GM19438 (cell line): Measurements from ENCODE around the gene DPP9.

Experiments
- ATAC-seq: cut with Tn5 transposase; IDR thresholded peaks from one replicate; pipeline ENCODE4 v1.9.1; 2021; ENCODE audit warnings: low read depth; ENCODE audit not compliant: unreplicated experiment

DPP9 gene

DNA sequence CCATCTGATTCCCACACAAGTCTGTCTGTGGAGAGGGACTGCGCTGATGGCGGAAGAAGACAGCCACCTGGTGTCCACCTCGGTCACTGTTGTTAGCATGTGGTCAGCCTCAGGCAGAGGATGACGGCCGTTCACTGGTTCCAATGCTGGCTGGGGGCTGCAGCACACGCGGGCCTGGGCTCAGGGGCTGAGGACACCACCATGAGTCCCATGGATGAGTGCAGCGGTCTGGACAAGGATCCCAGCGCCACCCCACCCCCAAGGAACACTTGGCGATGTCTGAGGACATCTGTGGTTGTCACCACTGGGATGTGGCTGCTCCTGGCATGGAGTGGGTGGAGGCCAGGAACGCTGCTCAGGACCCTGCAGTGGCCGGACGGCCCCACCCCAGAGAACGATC lies 10.9 kb downstream of the DPP9 start:
- ATAC-seq = no peak

GRCh38 chr19:4711211-4711610 lies 12.4 kb downstream of the DPP9 start:
- ATAC-seq = no peak

GRCh38 chr19:4710281-4710600 lies 13.4 kb downstream of the DPP9 start:
- no peak for ATAC-seq

- ATAC-seq = no peak
These were observed 14.0 kb downstream of the DPP9 start for GRCh38 chr19:4709440-4710280.

DNA sequence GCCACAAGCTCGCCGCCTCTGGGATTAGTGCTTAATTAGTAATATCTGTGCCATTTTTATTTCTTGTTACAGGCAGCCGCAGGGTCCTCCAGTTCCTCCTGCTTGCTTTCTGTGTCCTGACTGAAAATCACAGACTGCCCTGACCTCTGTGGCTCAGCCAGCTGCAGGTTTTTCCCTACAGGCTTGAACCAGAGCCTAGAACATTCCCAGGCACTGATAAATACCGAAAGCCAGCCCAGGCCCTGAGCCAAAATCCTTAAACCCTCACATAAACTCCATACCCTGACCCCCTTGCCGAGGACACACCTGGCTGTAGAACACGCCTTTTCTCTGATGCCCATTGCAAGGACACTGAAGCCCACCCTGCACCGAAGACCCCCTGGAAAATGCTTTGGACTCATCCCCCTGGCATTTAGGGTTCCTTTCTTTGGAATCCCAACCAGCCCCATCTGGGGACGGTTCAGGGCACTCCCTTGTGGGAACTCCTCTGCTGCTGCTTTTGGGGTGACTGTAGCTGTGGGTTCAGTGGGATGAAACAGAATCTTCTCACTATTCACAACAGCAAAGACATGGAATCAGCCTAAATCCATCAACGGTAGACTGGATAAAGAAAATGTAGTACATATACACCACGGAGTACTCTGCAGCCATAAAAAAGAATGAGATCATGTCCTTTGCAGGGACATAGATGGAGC lies 15.5 kb downstream of the DPP9 start:
- no peak for ATAC-seq

DNA sequence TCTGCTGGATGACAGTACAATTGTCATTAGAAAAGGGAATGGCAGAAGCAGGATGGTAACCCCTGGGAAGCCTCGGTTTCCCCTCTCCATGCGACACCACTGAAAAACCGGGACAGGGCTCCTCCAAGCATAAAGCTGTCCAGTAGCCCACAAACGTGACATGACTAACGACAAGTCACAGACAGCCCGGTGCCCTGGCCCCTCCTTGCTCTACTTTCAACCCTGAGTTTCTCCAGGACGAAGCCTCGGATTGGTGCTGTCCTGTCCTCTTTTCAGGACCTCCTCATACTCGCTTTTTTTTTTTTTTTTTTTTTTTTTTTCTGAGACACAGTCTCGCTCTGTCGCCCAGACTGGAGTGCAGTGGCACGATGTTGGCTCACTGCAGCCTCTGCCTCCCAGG lies 16.3 kb downstream of the DPP9 start:
- no peak for ATAC-seq

- no peak for ATAC-seq
These were observed 18.1 kb downstream of the DPP9 start for GRCh38 chr19:4705413-4706131.

DNA sequence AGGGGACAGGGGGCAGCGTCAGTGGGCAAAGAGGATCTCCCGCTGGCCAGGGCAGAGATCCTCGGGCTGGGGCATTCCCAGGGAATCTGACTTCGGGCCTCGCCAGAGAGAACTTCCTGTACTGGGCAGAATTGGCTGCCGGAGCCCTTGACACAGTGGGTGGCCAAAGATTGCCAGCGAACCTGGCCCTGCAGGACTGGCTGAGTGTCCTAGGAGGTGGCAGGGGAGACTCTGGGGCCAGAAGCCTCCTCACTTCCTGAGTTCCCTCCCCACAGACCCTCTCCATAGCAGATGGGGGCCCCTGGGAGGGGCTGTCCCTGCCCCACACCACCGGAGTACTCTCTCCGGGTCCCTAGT lies 19.3 kb downstream of the DPP9 start:
- ATAC-seq = no peak

DNA sequence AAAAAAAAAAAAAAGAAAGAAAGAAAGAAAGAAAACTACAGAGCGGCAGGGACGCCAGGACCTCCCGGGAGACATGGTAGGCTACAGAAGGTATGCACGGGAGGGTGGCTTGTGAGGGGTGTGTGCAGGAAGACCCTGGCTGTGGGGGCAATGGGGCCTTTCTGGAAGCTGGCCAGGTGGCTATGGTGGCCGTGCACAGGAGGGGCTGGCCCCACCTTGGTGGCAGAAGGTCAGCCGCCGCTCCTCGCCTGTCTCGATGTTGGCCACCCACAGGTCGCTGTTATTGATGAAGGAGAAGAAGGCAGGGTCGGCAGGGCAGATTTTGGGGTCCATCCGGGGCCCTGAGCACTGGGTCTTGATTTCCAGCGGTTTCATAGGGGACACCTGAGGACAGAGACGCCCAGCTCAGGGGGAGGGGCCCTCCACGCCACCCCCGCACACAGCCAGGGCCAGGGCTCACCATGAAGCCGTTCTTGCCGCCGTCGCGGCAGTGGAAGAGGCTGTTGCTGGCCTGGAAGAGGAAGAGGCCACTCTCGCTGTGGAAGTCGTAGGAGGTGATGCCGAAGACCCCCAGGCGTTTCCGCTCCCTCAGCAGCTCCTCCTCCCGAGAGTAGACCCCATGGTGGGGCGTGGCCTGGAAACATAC lies 19.8 kb downstream of the DPP9 start:
- ATAC-seq = no peak

DNA sequence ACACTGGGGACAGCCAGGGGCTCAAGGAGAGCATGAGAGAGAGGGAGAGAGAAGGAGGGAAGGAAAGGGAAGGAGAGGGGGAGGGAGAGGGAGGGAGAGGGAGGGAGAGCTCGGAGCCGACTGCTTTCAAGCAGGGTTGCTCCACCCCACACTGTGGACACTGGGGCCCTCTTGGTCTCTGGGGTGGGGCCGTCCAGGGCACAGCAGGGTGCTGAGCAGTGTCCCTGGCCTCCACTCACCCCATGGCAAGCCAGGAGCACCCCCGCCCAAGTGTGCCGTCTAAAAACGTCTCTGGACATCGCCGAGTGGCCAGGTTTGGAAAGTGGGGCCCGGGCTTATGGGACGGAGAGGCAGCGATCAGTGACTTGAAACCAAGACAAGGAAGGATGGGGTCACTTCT lies 20.9 kb downstream of the DPP9 start:
- no peak for ATAC-seq

GRCh38 chr19:4701557-4701956 lies 22.1 kb downstream of the DPP9 start:
- no peak for ATAC-seq

DNA sequence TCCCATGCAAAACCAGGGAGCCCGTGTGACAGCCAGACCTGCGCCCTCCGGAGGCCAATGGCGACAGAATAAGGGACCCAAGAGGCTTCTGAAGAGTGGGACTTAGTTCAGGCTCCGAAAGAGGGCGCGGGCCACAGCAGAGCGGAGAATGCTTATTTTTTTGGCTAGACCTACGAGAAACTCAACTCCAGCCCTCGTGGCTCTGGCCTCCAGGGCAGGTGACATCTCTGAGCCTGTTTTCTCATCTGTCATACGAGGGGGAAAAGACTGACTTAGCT lies 23.0 kb downstream of the DPP9 start:
- ATAC-seq = no peak

DNA sequence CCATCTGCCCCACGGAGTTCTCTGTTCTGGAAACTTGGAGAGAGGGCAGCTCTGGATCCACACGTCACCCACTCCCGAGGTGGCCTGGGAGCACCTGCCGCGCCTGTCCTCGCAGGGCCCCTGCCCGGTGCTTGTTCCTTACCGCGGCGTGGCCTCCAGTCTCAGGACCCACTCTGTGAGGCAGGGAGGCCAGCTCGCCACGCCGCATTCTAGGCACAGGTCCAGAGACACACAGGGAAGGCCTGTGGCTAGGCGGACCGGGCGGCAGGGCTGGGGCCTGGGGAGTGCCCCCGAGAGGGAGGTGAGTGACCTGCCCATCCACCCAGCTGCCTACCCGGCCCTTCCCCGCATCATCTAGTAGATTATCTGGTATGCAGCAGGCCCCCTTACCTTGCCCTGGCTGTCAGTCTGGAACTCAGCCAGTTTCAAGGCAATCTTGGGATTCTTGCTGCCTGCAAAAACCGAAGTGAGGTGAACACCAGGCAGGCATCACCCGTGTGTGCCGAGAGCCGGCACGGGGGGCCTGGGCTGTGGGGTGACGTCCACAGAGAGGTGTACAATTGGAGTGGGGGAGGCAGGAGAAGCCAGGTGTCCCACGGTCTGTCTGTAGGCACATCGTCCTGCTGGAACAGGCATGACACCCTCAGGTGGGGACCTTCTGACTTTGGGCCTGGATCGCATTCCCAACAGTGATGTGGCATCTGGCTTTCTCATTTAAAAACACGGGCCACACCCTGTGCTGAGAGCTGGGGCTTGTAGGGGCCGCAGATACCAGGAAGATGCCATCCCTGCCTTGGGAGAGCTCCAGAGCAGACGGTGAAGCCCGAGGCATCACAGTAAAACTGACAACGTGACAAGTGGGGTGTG lies 23.6 kb downstream of the DPP9 start:
- no peak for ATAC-seq

DNA sequence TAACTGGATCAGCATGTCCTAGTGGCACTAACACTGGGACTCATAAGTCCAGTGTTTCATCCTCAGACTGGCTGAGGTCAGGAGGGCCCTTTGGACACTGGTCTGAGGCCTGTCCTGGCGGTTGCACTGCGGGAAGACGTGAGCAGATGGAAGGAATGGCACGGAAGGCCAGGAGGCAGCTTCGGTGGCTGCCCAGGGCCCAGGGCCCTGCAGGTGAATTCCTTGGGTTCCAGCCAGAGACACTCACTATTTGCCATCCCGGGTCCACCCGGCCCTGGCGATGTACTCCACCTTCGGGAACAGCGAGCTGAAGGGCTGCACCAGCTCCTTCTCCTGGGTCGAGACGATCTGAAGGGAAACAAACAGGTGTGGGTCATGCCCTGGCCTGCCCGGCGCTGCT lies 26.3 kb downstream of the DPP9 start:
- no peak for ATAC-seq

- ATAC-seq = no peak
These were observed 28.4 kb downstream of the DPP9 start for GRCh38 chr19:4695224-4695731.

- ATAC-seq = no peak
These were observed 29.2 kb downstream of the DPP9 start for GRCh38 chr19:4694211-4694987.

GRCh38 chr19:4693471-4694121 lies 30.0 kb downstream of the DPP9 start:
- no peak for ATAC-seq

DNA sequence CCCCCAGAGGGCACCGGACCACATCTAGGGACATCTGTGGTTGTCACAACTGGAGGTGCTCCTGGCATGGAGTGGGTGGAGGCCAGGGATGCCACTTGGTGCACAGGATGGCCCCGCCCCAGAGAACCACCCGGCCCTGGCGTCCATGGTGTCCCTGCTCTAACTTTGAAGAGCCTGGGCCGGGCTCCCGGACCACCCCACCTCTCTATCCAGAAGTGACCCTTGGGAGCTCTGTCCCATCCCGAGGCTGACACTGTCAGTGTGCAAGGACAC lies 30.6 kb downstream of the DPP9 start:
- ATAC-seq = no peak
